ENCODE measurements around the gene PPP1R13L.
"Not testable (repeated sequence)": the region's sequence is repeated elsewhere in the genome, so short reads cannot be mapped to it uniquely, and the experiment has no call there.

Gene PPP1R13L

GRCh38 chr19:45432543-45432942 is 27.7 kb upstream of the PPP1R13L start:
- DNase-seq (ENCODE audit: low read depth in 3 of 3) = not testable (repeated sequence)

DNA sequence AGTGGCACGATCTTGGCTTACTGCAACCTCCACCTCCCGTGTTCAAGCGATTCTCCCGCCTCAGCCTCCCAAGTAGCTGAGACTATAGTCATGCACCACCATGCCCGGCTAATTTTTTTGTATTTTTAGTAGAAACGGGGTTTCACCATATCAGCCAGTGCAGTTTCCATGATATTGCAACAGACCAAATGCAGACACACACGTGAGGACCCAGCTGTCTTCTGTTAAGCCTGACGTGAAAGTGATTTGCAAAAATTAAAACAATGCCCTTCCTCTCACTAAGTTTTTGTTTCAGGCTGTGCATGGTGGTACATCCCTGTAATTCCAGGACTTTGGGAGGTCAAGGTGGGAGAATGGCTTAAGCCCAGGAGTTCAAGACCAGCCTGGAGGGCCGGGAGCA is 26.1 kb upstream of the PPP1R13L start:
- DNase-seq (ENCODE audit: low read depth in 3 of 3) = not testable (repeated sequence)

DNA sequence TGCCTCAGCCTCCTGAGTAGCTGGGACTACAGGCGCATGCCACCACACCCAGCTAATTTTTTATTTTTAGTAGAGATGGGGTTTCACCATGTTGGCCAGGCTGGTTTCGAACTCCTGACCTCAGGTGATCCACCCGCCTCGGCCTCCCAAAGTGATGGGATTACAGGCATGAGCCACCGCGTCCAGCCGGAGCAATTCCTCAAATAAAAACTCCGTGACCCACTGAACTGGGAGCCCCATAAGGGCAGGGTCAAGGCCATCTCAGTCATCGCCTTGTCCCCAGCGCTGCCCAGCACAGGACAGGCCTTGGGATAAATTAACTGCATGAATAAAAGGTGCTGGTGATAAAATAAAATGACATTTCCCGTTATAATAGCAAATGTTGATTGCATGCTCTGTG is 25.0 kb upstream of the PPP1R13L start:
- DNase-seq (ENCODE audit: low read depth in 3 of 3) = not testable (repeated sequence)

GRCh38 chr19:45428384-45429231 is 23.7 kb upstream of the PPP1R13L start:
- no peak for DNase-seq (ENCODE audit: low read depth in 3 of 3)

- no peak for DNase-seq (ENCODE audit: low read depth in 3 of 3)
Measured at GRCh38 chr19:45424191-45425058, 19.6 kb upstream of the PPP1R13L start.

GRCh38 chr19:45423589-45424190 is 18.8 kb upstream of the PPP1R13L start, which contains the start of gene ERCC1:
Gene ERCC1 (minus strand): TSS chr19:45423917. CDS start chr19:45423374, 543 bp downstream.
- peak in 1 of 3 experiments; percentile 72 for DNase-seq (ENCODE audit: low read depth in 3 of 3)

- DNase-seq (ENCODE audit: low read depth in 3 of 3) = peak in 2 of 3 experiments; percentile 70 to 72
Measured at GRCh38 chr19:45423033-45423588, 18.2 kb upstream of the PPP1R13L start.

DNA sequence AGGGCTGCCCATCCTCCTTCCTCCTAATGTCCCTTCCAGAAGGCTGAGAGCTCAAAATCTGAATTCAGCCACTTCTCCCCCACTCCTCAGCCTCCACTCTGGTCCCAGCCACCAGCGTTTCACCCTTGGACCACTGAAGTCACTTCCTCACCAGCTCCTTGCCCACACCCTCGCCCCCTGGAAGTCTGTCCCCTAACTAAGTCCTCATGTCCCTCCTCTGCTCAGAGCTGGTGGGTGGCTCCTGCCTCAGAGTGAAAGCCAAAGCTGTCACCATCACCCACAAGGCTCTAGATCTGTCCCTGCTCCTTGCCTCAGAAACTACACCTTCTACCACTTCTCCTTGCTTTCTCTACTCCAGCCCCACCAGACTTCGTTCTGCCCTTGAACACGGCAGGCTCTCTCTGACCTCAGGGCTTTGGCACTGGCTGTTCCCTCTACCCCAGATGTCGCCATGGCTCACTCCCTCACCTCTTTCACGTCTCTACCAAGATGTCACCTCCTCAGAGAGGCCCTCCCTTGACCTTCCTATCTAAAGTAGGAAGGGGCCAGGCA is 17.2 kb upstream of the PPP1R13L start:
- DNase-seq (ENCODE audit: low read depth in 3 of 3) = no peak

GRCh38 chr19:45420871-45421270 is 16.0 kb upstream of the PPP1R13L start:
- no peak for DNase-seq (ENCODE audit: low read depth in 3 of 3)

DNA sequence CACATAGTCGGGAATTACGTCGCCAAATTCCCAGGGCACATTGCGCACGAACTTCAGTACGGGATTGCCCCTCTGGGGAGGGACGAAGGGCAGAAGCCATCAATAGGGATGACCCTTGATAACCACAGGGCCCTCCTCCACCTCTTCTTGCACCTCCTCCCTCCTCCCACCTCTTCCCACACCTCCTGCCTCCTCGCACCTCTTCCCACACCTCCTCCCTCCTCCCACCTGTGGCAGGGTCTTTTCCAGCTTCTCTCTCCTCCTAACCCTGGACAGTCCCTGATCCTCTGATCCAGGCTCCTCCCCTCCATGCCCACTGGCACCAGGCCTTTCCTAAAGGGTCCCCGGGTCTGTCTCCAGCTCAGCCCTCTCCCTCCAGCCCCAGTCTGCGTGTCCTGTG is 15.5 kb upstream of the PPP1R13L start:
- DNase-seq (ENCODE audit: low read depth in 3 of 3) = no peak

- DNase-seq (ENCODE audit: low read depth in 3 of 3) = no peak
Measured at GRCh38 chr19:45419895-45420294, 15.0 kb upstream of the PPP1R13L start.

DNA sequence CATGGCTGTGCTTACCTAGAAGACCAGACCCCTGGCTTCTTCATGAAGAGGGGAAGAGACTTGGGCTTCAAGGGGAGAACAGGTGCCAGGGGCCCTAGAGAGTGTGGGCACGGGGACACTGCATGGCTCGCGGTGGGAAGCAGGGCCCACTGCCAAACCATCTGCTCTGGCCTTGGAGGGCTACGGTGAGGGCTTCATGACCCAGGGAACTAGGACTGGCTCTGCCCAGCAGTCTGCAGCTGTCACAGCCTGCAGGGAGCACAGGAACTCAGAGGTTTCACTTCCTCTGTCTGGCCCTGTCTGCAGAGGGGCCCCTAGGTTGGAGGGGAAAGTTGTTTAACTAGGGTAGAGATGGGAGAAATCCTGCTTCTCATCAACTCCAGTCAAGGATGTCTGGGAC is 14.5 kb upstream of the PPP1R13L start:
- DNase-seq (ENCODE audit: low read depth in 3 of 3) = no peak

GRCh38 chr19:45418802-45419201 is 13.9 kb upstream of the PPP1R13L start:
- DNase-seq (ENCODE audit: low read depth in 3 of 3) = no peak

- no peak for DNase-seq (ENCODE audit: low read depth in 3 of 3)
Measured at GRCh38 chr19:45417151-45417550, 12.3 kb upstream of the PPP1R13L start.

GRCh38 chr19:45414468-45414867 is 9.6 kb upstream of the PPP1R13L start:
- DNase-seq (ENCODE audit: low read depth in 3 of 3) = no peak

GRCh38 chr19:45413497-45413896 is 8.6 kb upstream of the PPP1R13L start:
- no peak for DNase-seq (ENCODE audit: low read depth in 3 of 3)

DNA sequence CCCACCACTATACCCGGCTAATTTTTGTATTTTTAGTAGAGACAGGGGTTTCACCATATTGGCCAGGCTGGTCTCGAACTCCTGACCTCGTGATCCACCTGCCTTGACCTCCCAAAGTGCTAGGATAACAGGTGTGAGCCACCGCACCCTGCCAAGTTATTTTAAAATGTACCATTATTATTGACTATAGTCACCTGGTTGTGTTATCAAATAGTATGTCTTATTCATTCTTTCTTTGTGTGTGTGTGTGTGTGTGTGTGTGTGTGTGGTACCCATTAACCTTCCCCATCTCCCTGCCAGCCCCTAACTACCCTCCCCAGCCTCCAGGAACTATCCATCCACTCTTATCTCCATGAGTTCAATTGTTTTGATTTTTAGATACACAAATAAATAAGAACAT is 5.5 kb upstream of the PPP1R13L start:
- DNase-seq (ENCODE audit: low read depth in 3 of 3) = not testable (repeated sequence)

DNA sequence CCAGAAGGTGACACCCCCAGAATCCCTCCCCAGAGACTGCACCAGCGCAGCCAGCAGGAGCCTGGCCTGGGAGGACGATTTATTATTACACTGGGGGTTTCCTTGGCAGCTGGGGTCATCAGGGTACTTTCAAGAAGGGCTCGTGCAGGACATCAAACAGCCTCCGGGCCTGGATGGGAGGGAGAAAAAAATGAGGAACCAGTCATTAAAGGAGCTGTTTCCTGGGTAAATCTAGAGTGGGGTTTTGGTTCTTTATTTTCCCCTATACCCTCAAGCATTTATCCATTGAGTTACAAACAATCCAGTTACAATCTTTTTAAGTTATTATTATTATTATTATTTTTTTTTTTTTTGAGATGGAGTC is 4.7 kb upstream of the PPP1R13L start:
- DNase-seq (ENCODE audit: low read depth in 3 of 3) = no peak

DNA sequence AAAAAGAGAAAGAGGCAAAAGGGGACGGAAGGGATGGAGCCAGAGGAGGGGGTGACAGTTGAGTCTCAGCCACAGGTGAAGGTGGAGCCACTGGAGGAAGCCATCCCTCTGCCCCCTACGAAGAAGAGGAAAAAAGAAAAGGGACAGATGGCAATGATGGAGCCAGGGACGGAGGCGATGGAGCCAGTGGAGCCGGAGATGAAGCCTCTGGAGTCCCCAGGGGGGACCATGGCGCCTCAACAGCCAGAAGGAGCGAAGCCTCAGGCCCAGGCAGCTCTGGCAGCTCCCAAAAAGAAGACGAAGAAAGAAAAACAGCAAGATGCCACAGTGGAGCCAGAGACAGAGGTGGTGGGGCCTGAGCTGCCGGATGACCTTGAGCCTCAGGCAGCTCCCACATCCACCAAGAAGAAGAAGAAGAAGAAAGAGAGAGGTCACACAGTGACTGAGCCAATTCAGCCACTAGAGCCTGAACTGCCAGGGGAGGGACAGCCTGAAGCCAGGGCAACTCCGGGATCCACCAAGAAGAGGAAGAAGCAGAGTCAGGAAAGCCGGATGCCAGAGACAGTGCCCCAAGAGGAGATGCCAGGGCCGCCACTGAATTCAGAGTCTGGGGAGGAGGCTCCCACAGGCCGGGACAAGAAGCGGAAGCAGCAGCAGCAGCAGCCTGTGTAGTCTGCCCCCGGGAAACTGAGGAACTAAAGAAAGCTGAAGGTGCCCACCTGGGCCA is 4.1 kb upstream of the PPP1R13L start:
- no peak for DNase-seq (ENCODE audit: low read depth in 3 of 3)

DNA sequence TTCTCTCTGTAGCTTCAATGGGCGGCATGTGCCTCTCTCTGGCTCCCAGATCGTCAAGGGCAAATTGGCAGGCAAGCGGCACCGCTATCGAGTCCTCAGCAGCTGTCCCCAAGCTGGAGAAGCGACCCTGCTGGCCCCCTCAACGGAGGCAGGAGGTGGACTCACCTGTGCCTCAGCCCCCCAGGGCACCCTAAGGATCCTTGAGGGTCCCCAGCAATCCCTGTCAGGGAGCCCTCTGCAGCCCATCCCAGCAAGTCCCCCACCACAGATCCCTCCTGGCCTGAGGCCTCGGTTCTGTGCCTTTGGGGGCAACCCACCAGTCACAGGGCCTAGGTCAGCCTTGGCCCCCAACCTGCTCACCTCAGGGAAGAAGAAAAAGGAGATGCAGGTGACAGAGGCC is 3.3 kb upstream of the PPP1R13L start:
- DNase-seq (ENCODE audit: low read depth in 3 of 3) = no peak

- not testable (repeated sequence) for DNase-seq (ENCODE audit: low read depth in 3 of 3)
Measured at GRCh38 chr19:45407585-45407984, 2.7 kb upstream of the PPP1R13L start.
